ENCODE results near the gene APBA2.

DNA sequence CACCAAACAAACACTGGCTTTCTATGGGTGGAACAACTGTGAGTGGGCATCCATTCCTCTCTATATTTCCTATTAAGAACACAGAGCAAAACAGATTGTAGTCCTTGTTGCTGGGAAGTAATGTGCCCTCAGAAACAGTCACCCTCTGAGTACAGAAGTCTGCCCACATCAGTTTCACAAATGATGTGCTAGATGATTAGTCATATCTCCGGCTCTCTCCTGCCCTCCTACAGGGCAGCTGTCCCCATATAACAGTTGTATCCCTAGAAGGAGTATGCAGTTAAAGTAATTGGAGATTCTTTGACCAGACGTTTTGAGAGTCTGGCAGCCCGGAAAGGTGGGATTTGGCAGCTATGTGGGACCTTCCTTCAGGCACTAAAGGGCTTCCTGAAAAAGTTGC is 159.9 kb downstream of the APBA2 start:
- no peak for TF ChIP-seq SRF (IDR thresholded peaks at IDR 0.05; ENCODE audit: low read depth in 2 of 2, low read length in 2 of 2)
- no peak for TF ChIP-seq KAT2A (conservative IDR thresholded peaks at IDR 0.05; ENCODE audit: control insufficient read depth, low read depth, low read length)
- no peak for TF ChIP-seq GABPA (IDR thresholded peaks at IDR 0.05; ENCODE audit: low read depth)
